Measurements from ENCODE around the gene PRKG1. TPM values are rescaled to one million over a fixed set of nuclear protein-coding genes. Genes with fewer than 3 reads are reported as not detected.

PRKG1 gene
- polyA plus RNA-seq, 3 donors: 11.9 to 16.4 (median 13.7) TPM

DNA sequence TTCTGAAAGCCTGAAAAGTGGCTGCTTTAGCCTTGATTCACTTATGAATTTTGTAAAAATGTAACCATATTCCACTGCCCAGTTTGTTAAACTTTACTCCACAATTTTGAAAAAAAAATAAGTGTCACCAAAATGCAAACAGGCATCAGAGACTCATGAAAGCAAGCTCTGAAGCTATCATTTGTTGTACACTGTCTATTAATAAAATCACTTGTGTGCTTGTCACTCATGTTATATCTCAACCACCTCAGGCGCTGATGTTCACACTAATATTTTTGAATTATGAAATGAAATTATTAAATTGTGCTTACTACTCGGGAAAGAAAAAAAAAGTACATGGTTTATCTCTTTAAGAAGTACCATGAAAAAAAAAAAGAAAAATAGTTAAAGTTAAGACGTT lies 1205.3 kb downstream of the PRKG1 start:
- no peak for DNase-seq (ENCODE audit: extremely low read depth in 1 of 11, low read depth in 9 of 11, low spot score in 4 of 11)

- DNase-seq (ENCODE audit: extremely low read depth in 1 of 11, low read depth in 9 of 11, low spot score in 4 of 11): no peak
Observed at GRCh38 chr10:52280051-52280450, 1205.8 kb downstream of the PRKG1 start.

GRCh38 chr10:52283174-52283573 lies 1208.9 kb downstream of the PRKG1 start:
- no peak for DNase-seq (ENCODE audit: extremely low read depth in 1 of 11, low read depth in 9 of 11, low spot score in 4 of 11)

GRCh38 chr10:52284416-52285013 lies 1210.2 kb downstream of the PRKG1 start:
- DNase-seq (ENCODE audit: extremely low read depth in 1 of 11, low read depth in 9 of 11, low spot score in 4 of 11): no peak

- DNase-seq (ENCODE audit: extremely low read depth in 1 of 11, low read depth in 9 of 11, low spot score in 4 of 11): no peak
Observed at GRCh38 chr10:52287866-52288265, 1213.6 kb downstream of the PRKG1 start.

GRCh38 chr10:52297747-52298146 lies 1223.5 kb downstream of the PRKG1 start:
- no peak for DNase-seq (ENCODE audit: extremely low read depth in 1 of 11, low read depth in 9 of 11, low spot score in 4 of 11)

- DNase-seq (ENCODE audit: extremely low read depth in 1 of 11, low read depth in 9 of 11, low spot score in 4 of 11): no peak
Observed at GRCh38 chr10:52300599-52301277, 1226.5 kb downstream of the PRKG1 start.

DNA sequence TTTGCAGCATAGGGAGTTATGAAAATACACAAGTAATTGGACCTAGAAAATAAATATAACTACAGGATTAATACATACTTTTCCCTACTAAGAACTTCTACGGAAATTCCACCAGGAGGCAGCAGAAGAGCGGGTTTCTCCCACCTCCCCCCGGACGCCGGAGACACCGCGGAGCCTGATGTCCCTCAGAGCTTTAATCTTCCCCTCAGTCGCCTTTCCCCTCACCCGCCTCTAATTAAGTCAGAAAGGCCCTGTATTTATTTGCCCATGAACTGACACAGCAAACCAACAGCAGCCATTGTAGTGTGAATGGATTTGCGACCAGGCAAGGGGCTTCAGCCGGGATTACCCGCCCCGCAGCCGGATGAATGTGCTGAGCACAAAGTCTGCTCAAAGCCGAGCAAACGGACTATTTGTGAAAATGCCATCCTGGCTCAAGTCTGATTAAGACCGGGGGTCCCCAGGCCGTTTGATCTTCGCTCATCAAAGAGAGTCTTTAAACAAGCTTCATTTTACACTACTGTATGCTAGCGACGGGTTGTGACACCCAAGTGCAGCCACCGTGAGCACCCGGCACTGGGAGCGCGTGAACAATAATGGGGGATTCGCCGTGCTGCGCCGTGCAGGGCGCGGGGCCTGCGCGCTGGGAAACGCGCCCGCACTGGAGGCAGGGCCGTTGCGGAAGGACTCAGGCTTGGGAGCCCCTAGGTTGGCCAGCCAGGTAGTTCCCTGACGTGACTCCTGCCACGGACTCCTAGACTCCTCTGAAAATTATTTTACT lies 1234.2 kb downstream of the PRKG1 start:
- peak in 10 of 11 donors; percentile 46 to 76 (median 60) for DNase-seq (ENCODE audit: extremely low read depth in 1 of 11, low read depth in 9 of 11, low spot score in 4 of 11)

DNA sequence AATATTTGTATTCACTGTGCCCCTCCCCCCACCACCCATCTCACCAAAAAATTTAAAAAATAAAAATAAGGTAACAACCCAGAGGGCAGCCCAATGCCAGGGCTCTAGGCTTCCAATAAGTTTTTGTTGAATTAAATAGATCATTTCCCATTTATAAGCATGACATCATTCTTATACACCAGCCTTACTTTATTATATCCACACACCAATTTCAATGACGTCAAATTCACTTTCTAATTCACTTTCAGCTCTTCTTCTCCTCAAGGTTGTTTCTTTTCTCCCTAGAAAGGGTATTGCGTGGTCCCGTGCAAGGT lies 1238.6 kb downstream of the PRKG1 start:
- no peak for DNase-seq (ENCODE audit: extremely low read depth in 1 of 11, low read depth in 9 of 11, low spot score in 4 of 11)

GRCh38 chr10:52313256-52313932 lies 1239.1 kb downstream of the PRKG1 start:
- DNase-seq (ENCODE audit: extremely low read depth in 1 of 11, low read depth in 9 of 11, low spot score in 4 of 11): peak in 6 of 11 donors; percentile 10 to 23 (median 19)

GRCh38 chr10:52313933-52314821 lies 1239.9 kb downstream of the PRKG1 start, which contains the start of gene DKK1:
Gene DKK1, plus strand, starts transcription at chr10:52314281. Its CDS starts 154 bp downstream, at chr10:52314435.
- DNase-seq (ENCODE audit: extremely low read depth in 1 of 11, low read depth in 9 of 11, low spot score in 4 of 11): peak in 8 of 11 donors; percentile 23 to 53 (median 39)

GRCh38 chr10:52314822-52315552 lies 1240.7 kb downstream of the PRKG1 start:
- DNase-seq (ENCODE audit: extremely low read depth in 1 of 11, low read depth in 9 of 11, low spot score in 4 of 11): peak in 1 of 11 donors; percentile 13

GRCh38 chr10:52316001-52316400 lies 1241.7 kb downstream of the PRKG1 start:
- DNase-seq (ENCODE audit: extremely low read depth in 1 of 11, low read depth in 9 of 11, low spot score in 4 of 11): no peak

DNA sequence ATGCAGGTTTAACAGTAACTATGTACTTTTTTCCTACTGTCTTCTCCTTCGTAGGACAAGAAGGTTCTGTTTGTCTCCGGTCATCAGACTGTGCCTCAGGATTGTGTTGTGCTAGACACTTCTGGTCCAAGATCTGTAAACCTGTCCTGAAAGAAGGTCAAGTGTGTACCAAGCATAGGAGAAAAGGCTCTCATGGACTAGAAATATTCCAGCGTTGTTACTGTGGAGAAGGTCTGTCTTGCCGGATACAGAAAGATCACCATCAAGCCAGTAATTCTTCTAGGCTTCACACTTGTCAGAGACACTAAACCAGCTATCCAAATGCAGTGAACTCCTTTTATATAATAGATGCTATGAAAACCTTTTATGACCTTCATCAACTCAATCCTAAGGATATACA lies 1242.2 kb downstream of the PRKG1 start:
- DNase-seq (ENCODE audit: extremely low read depth in 1 of 11, low read depth in 9 of 11, low spot score in 4 of 11): no peak

- DNase-seq (ENCODE audit: extremely low read depth in 1 of 11, low read depth in 9 of 11, low spot score in 4 of 11): no peak
Observed at GRCh38 chr10:52318136-52318701, 1243.9 kb downstream of the PRKG1 start.

DNA sequence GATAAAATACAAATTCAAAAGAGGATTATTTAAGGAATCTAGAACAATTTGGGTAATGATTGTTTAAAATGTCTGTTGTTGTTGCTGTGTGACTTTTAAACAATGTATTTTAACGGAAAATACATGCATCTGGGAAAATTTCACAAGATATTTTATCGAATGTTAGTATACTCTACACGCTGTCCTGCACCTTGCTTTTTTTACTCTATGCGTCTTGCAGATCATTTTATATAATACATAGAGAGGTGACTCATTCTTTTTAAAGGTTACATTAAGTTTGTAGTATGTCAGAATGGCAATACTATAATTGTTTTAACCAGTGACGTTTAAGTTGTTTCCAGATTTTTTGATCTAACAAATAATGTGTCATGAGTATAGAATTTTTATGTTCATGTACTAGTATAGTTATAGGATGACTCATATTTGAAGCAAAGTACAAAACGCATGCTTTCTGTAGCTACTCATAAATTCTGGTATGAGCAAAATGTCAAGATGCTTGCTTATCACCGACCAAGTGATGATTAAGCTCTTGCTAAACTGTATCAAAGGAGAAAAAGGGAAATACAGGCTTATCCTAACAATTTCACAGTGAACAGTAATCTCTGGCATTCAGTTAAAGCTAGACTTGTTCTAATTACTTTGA lies 1244.7 kb downstream of the PRKG1 start:
- DNase-seq (ENCODE audit: extremely low read depth in 1 of 11, low read depth in 9 of 11, low spot score in 4 of 11): no peak

DNA sequence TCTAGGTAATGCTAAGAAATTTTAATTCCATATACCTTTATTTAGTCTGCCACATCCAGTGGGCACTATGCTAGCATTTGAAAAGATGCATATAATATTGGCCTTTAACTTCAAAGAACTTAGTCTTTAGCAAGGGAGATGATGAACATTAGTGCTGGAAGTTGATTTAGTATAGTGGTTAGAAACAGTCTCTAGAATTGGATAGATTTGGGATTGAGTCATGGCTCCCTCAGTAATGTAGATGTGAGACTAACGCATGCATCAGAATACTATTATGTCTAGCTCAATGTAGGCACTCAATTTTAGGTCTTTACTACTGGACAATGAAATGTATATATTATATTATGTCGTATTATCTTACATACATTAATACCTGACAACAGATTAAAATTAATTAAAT lies 1245.6 kb downstream of the PRKG1 start:
- DNase-seq (ENCODE audit: extremely low read depth in 1 of 11, low read depth in 9 of 11, low spot score in 4 of 11): no peak

Data from renal cortex interstitium (tissue), 11 donors.